Esophagus (tissue), 2 donors: ENCODE results near the gene TXLNB. TPM values are rescaled to one million over a fixed set of nuclear protein-coding genes. Genes with fewer than 3 reads are reported as not detected.

Source experiments
- H3K27ac ChIP-seq, 2 donors: one replicate each; pipeline ENCODE4 v1.5.1; 2013; ENCODE audit warnings: low read depth in 2 of 2, mild to moderate bottlenecking in 2 of 2, inconsistent platforms in 1 of 2, low read length in 1 of 2, moderate library complexity in 1 of 2
- H3K27me3 ChIP-seq, 2 donors: one replicate each; pipeline ENCODE4 v1.6.1; 2013; ENCODE audit warnings: low read length in 2 of 2, control low read depth in 1 of 2, mild to moderate bottlenecking in 1 of 2; ENCODE audit not compliant: insufficient read depth in 2 of 2, control insufficient read depth in 1 of 2
- H3K36me3 ChIP-seq, 2 donors: one replicate each; pipeline ENCODE4 v1.6.1; 2013; ENCODE audit warnings: low read length in 1 of 2; ENCODE audit not compliant: control insufficient read depth in 2 of 2, insufficient read depth in 2 of 2
- H3K4me1 ChIP-seq, 2 donors: one replicate each; pipeline ENCODE4 v1.6.1; 2013; ENCODE audit warnings: low read length in 1 of 2; ENCODE audit not compliant: control insufficient read depth in 2 of 2, insufficient read depth in 2 of 2
- H3K4me3 ChIP-seq, 2 donors: one replicate each; pipeline ENCODE4 v1.5.1; 2013; ENCODE audit warnings: low read length in 2 of 2, mild to moderate bottlenecking in 2 of 2, low read depth in 1 of 2, moderate library complexity in 1 of 2
- H3K9me3 ChIP-seq, 2 donors: one replicate each; pipeline ENCODE4 v1.6.1; 2013; ENCODE audit warnings: mild to moderate bottlenecking in 2 of 2, low read depth in 1 of 2, low read length in 1 of 2, moderate library complexity in 1 of 2; ENCODE audit not compliant: control insufficient read depth in 2 of 2, insufficient read depth in 1 of 2
- WGBS, 2 donors: extraction: QIAGEN DNeasy Blood & Tissue Kit; methylation state at CpG; one replicate each; pipeline ENCODE4 v1.1.7; 2013; 5-methylcytosine and 5-hydroxymethylcytosine counted together
- polyA plus RNA-seq, 2 donors: library from polyadenylated mRNA; stranded (reverse); fragments of 200-250 nt; gene quantifications; one replicate each; pipeline ENCODE4 v1.2.3, GENCODE V29; 2013
- donor health status: healthy with polysubstance abuse.
- donor health status: Bipolar disorder and iron deficiency.

Gene TXLNB
- polyA plus RNA-seq, 2 donors: 0.14 to 0.16 TPM

- 75 to 79% methylated on average over 3 of the region's 3 CpGs for WGBS, 2 donors
Measured at GRCh38 chr6:139282684-139283083, 9.1 kb downstream of the TXLNB start.

GRCh38 chr6:139278190-139278589, 13.6 kb downstream of the TXLNB start:
- H3K9me3 ChIP-seq: no peaks in the 10 kb centered on the region
- no peak overlapping the region for H3K27ac ChIP-seq
- no peaks in the 10 kb centered on the region for H3K27me3 ChIP-seq
- WGBS, 2 donors: 94 to 95% methylated on average over 2 of the region's 2 CpGs
- no peak overlapping the region for H3K4me3 ChIP-seq
- no peaks in the 10 kb centered on the region for H3K36me3 ChIP-seq
- H3K4me1 ChIP-seq: no peaks in the 10 kb centered on the region

More at GRCh38 chr6:139282684-139283083, 9.1 kb downstream of the TXLNB start:
- Histone ChIP-seq H3K27ac (no peak overlapping the region), H3K9me3 (no peaks in the 10 kb centered on the region), H3K27me3 (no peaks in the 10 kb centered on the region), H3K4me3 (no peak overlapping the region), H3K4me1 (no peaks in the 10 kb centered on the region), H3K36me3 (no peaks in the 10 kb centered on the region)

GRCh38 chr6:139277587-139277986, 14.2 kb downstream of the TXLNB start:
- WGBS, 2 donors: 43 to 64% methylated on average over 1 of the region's 1 CpG
- H3K27me3 ChIP-seq: no peaks in the 10 kb centered on the region
- no peaks in the 10 kb centered on the region for H3K4me1 ChIP-seq
- H3K4me3 ChIP-seq: no peak overlapping the region
- H3K27ac ChIP-seq: no peak overlapping the region
- no peaks in the 10 kb centered on the region for H3K36me3 ChIP-seq
- H3K9me3 ChIP-seq: no peaks in the 10 kb centered on the region

- H3K4me3 ChIP-seq: no peak overlapping the region
- 75 to 79% methylated on average over 7 of the region's 7 CpGs for WGBS, 2 donors
- H3K27me3 ChIP-seq: no peaks in the 10 kb centered on the region
- H3K36me3 ChIP-seq: no peaks in the 10 kb centered on the region
- no peaks in the 10 kb centered on the region for H3K4me1 ChIP-seq
- H3K9me3 ChIP-seq: no peaks in the 10 kb centered on the region
- H3K27ac ChIP-seq: no peak overlapping the region
Measured at GRCh38 chr6:139277161-139277560, 14.6 kb downstream of the TXLNB start.

- no peaks in the 10 kb centered on the region for H3K27me3 ChIP-seq
- H3K27ac ChIP-seq: no peak overlapping the region
- H3K4me1 ChIP-seq: no peaks in the 10 kb centered on the region
- no peak overlapping the region for H3K4me3 ChIP-seq
- H3K36me3 ChIP-seq: no peaks in the 10 kb centered on the region
- H3K9me3 ChIP-seq: no peaks in the 10 kb centered on the region
- 78% methylated on average over 4 of the region's 4 CpGs for WGBS, 2 donors
Measured at GRCh38 chr6:139275279-139276055, 16.3 kb downstream of the TXLNB start.

GRCh38 chr6:139271056-139271455, 20.7 kb downstream of the TXLNB start:
- Histone ChIP-seq H3K4me3 (no peak overlapping the region), H3K27ac (no peak overlapping the region), H3K9me3 (no peaks in the 10 kb centered on the region), H3K27me3 (no peaks in the 10 kb centered on the region), H3K36me3 (no peaks in the 10 kb centered on the region), H3K4me1 (no peaks in the 10 kb centered on the region)
- WGBS, 2 donors: 62 to 75% methylated on average over 6 of the region's 6 CpGs

GRCh38 chr6:139270249-139270648, 21.5 kb downstream of the TXLNB start:
- 92 to 94% methylated on average over 5 of the region's 5 CpGs for WGBS, 2 donors
- Histone ChIP-seq H3K27me3 (no peaks in the 10 kb centered on the region), H3K4me3 (no peak overlapping the region), H3K27ac (no peak overlapping the region), H3K36me3 (no peaks in the 10 kb centered on the region), H3K9me3 (no peaks in the 10 kb centered on the region), H3K4me1 (no peaks in the 10 kb centered on the region)

GRCh38 chr6:139265512-139266190, 26.1 kb downstream of the TXLNB start:
- H3K4me1 ChIP-seq: no peaks in the 10 kb centered on the region
- H3K27ac ChIP-seq: no peak overlapping the region
- H3K4me3 ChIP-seq: no peak overlapping the region
- WGBS, 2 donors: 94 to 97% methylated on average over 2 of the region's 2 CpGs
- H3K27me3 ChIP-seq: no peaks in the 10 kb centered on the region
- H3K9me3 ChIP-seq: no peaks in the 10 kb centered on the region
- no peaks in the 10 kb centered on the region for H3K36me3 ChIP-seq

GRCh38 chr6:139262519-139263300, 29.1 kb downstream of the TXLNB start:
- Histone ChIP-seq H3K36me3 (no peaks in the 10 kb centered on the region), H3K27me3 (no peaks in the 10 kb centered on the region), H3K9me3 (no peaks in the 10 kb centered on the region), H3K4me1 (no peaks in the 10 kb centered on the region), H3K4me3 (no peak overlapping the region), H3K27ac (no peak overlapping the region)
- 63 to 68% methylated on average over 13 of the region's 13 CpGs for WGBS, 2 donors
